Measurements from ENCODE around the gene PEAK1. TPM values are rescaled to one million over a fixed set of nuclear protein-coding genes. Genes with fewer than 3 reads are reported as not detected.

The PEAK1 gene
- total RNA-seq, 1 experiment from 2014 or later, result 21.2 TPM

GRCh38 chr15:77457191-77457904 is 37.4 kb upstream of the PEAK1 start:
- Histone ChIP-seq H3K27ac (ENCODE audit: insufficient read length, low read depth, low read length) (no peak overlapping the region), H3K23me2 (ENCODE audit: insufficient read length, low read depth, low read length, poor library complexity, severe bottlenecking) (no peaks in the 10 kb centered on the region), H3K79me2 (ENCODE audit: insufficient read depth, low read length) (no peaks in the 10 kb centered on the region), H3K23ac (ENCODE audit: insufficient read length, low read depth, low read length) (no peak overlapping the region), H2BK12ac (ENCODE audit: insufficient read length, low read depth, low read length) (no peak overlapping the region), H2BK20ac (ENCODE audit: low read depth, low read length, poor library complexity, severe bottlenecking) (no peak overlapping the region), H3T11ph (ENCODE audit: low read length) (no peak overlapping the region), H4K20me1 (ENCODE audit: control insufficient read depth, insufficient read depth, insufficient read length) (no peaks in the 10 kb centered on the region), H3K9me3 (ENCODE audit: control insufficient read depth, low read depth, low read length) (no peaks in the 10 kb centered on the region), H2BK15ac (ENCODE audit: low read depth, low read length) (no peak overlapping the region), H3K9ac (ENCODE audit: extremely low read depth, insufficient read length, low read length) (no peak overlapping the region), H3K18ac (ENCODE audit: insufficient read length, low read depth, low read length) (no peak overlapping the region), H3K56ac (ENCODE audit: insufficient read length, low read depth, low read length) (no peak overlapping the region), H4K91ac (ENCODE audit: insufficient read length, low read depth, low read length) (no peak overlapping the region), H3K4me1 (ENCODE audit: insufficient read depth, low read length) (no peaks in the 10 kb centered on the region; the same call in 1 of the 2 replicates), H2AFZ (ENCODE audit: low read length) (no peak overlapping the region), H3K4me2 (ENCODE audit: insufficient read depth, insufficient read length, low read length) (no peak overlapping the region), H3K79me1 (ENCODE audit: insufficient read depth, low read depth, low read length, poor library complexity, severe bottlenecking) (no peaks in the 10 kb centered on the region), H2BK5ac (ENCODE audit: insufficient read length, low read length) (no peak overlapping the region), H4K5ac (ENCODE audit: insufficient read length, low read depth, low read length) (no peak overlapping the region), H2AK5ac (ENCODE audit: insufficient read length, low read length) (no peak overlapping the region), H3K4ac (ENCODE audit: low read depth, low read length) (no peak overlapping the region), H3K27me3 (ENCODE audit: insufficient read depth, low read length) (no peaks in the 10 kb centered on the region), H3K14ac (ENCODE audit: insufficient read depth, low read length) (no peak overlapping the region), H4K8ac (replicated peaks; ENCODE audit: insufficient read length, low read depth, low read length) (no peak overlapping the region), H2BK120ac (ENCODE audit: low read depth, low read length, poor library complexity, severe bottlenecking) (no peak overlapping the region)
- H3K36me3 Mint-ChIP-seq (ENCODE audit: insufficient read depth in 1 of 3, low read depth in 3 of 3), result peaks cover 5 to 16% (median 13%) of the 10 kb centered on the region in 3 experiments; a peak in 5 of 7 replicates
- WGBS (ENCODE audit: extremely low coverage, insufficient read length, low lambda C conversion rate), result no CpG with 5 or more reads among the region's 5 CpGs
- H3K27me3 Mint-ChIP-seq (ENCODE audit: low read depth), result no peaks in the 10 kb centered on the region
- DNase-seq, result no peak
- TF ChIP-seq, protein P1, sequence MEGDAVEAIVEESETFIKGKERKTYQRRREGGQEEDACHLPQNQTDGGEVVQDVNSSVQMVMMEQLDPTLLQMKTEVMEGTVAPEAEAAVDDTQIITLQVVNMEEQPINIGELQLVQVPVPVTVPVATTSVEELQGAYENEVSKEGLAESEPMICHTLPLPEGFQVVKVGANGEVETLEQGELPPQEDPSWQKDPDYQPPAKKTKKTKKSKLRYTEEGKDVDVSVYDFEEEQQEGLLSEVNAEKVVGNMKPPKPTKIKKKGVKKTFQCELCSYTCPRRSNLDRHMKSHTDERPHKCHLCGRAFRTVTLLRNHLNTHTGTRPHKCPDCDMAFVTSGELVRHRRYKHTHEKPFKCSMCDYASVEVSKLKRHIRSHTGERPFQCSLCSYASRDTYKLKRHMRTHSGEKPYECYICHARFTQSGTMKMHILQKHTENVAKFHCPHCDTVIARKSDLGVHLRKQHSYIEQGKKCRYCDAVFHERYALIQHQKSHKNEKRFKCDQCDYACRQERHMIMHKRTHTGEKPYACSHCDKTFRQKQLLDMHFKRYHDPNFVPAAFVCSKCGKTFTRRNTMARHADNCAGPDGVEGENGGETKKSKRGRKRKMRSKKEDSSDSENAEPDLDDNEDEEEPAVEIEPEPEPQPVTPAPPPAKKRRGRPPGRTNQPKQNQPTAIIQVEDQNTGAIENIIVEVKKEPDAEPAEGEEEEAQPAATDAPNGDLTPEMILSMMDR (conservative IDR thresholded peaks at IDR 0.05), result no peak
- H3K27ac Mint-ChIP-seq, result no peak overlapping the region
- H3K4me1 Mint-ChIP-seq, result peaks cover 11% of the 10 kb centered on the region in 2 experiments
- H3K9me3 Mint-ChIP-seq, result no peaks in the 10 kb centered on the region
- H3K4me3 Mint-ChIP-seq, result no peak overlapping the region

Measured in H9 (cell line).